Liver (tissue), 3 donors: Measurements from ENCODE around the gene ATP6V1C2.

Source experiments
- EGR1 ChIP-seq, 2 donors: IDR thresholded peaks; 2 replicates each; pipeline ENCODE4 v1.6.1; 2016 to 2018; ENCODE audit warnings: antibody characterized with exemption in 2 of 2, low read depth in 2 of 2
- GABPA ChIP-seq, 2 donors: IDR thresholded peaks in 1 of 2; conservative IDR thresholded peaks in 1 of 2; 2 replicates each; pipeline ENCODE4 v1.6.1; 2016; ENCODE audit warnings: antibody characterized with exemption in 2 of 2, mild to moderate bottlenecking in 1 of 2, moderate library complexity in 1 of 2
- HNF4G ChIP-seq: IDR thresholded peaks from 2 replicates; pipeline ENCODE4 v1.6.1; 2016; ENCODE audit warnings: antibody characterized with exemption
- JUND ChIP-seq, 2 donors: IDR thresholded peaks; 2 replicates each; pipeline ENCODE4 v1.6.1; 2016; ENCODE audit warnings: antibody characterized with exemption in 2 of 2
- RAD21 ChIP-seq, 2 donors: IDR thresholded peaks; 2 replicates each; pipeline ENCODE4 v1.6.1; 2016; ENCODE audit warnings: antibody characterized with exemption in 2 of 2, mild to moderate bottlenecking in 2 of 2
- SP1 ChIP-seq: IDR thresholded peaks from 2 replicates; pipeline ENCODE4 v1.6.1; 2018; ENCODE audit warnings: antibody characterized with exemption, mild to moderate bottlenecking
- TAF1 ChIP-seq: conservative IDR thresholded peaks from 2 replicates; pipeline ENCODE4 v1.6.1; 2016; ENCODE audit warnings: antibody characterized with exemption, mild to moderate bottlenecking
- TF ChIP-seq, protein P1 (sequence below): fragments of 150-350 bp; IDR thresholded peaks from 2 replicates; pipeline ENCODE4 v1.5.1; 2017; ENCODE audit warnings: improper control_type of control experiment, low read depth, low read length; ENCODE audit not compliant: missing input control
- TF ChIP-seq, protein P2 (sequence below): IDR thresholded peaks from 2 replicates; pipeline ENCODE4 v1.6.1; 2016; ENCODE audit warnings: antibody characterized with exemption
- TF ChIP-seq, protein P3 (sequence below): IDR thresholded peaks from 2 replicates; pipeline ENCODE4 v1.6.1; 2016; ENCODE audit warnings: antibody characterized with exemption
- TF ChIP-seq, protein P4 (sequence below): IDR thresholded peaks from 2 replicates; pipeline ENCODE4 v1.6.1; 2016; ENCODE audit warnings: antibody characterized with exemption, mild to moderate bottlenecking
- donor health status: healthy.
- donor health status: healthy.

DNA sequence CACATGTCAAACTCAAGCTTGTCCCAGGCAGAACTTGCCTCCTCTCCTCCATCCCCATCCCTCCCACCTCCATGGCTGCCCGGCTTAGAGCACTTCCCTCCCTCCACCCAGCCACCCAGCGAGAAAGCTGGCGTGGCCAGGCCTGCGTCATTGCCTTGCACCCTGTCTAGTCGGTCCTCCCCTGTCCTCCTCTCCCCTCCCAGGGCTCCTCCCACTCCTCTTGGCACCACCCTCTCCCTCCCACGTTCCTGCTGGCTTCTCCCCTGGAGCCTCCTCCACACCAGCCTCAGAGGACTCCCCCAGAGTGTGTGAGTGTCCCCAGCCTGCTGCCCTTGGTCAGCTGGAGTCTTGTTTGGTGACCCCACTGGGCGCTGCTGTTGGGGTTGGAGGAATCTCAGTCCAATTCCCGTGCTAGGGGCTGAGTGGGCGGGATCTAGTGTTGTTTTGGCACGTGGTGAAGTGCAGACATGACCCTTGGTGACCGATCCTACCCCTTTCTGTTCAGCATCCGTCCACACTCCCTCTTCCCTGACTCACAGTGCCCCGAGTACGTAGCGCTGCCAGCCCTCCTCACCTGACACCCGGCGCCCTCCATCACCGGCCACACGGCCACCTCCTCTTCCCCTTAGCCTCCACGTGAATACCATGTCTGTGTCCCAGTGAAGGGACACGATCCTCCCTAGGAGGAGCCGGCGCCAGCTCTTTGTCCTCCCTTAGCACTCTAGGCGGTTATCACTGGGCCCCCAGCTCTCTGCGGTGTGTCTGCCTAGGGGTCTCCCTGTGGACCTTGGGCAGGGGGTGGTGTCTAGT is 41.4 kb downstream of the ATP6V1C2 start:
- TF ChIP-seq, protein P1, sequence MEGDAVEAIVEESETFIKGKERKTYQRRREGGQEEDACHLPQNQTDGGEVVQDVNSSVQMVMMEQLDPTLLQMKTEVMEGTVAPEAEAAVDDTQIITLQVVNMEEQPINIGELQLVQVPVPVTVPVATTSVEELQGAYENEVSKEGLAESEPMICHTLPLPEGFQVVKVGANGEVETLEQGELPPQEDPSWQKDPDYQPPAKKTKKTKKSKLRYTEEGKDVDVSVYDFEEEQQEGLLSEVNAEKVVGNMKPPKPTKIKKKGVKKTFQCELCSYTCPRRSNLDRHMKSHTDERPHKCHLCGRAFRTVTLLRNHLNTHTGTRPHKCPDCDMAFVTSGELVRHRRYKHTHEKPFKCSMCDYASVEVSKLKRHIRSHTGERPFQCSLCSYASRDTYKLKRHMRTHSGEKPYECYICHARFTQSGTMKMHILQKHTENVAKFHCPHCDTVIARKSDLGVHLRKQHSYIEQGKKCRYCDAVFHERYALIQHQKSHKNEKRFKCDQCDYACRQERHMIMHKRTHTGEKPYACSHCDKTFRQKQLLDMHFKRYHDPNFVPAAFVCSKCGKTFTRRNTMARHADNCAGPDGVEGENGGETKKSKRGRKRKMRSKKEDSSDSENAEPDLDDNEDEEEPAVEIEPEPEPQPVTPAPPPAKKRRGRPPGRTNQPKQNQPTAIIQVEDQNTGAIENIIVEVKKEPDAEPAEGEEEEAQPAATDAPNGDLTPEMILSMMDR, result no peak
- TF ChIP-seq TAF1 (no peak), JUND (IDR thresholded peaks at IDR 0.05) (no peak), HNF4G (no peak), GABPA (IDR thresholded peaks at IDR 0.05 in 1 of 2, conservative IDR thresholded peaks at IDR 0.05 in 1 of 2) (no peak), RAD21 (IDR thresholded peaks at IDR 0.05) (no peak), EGR1 (IDR thresholded peaks at IDR 0.05; ENCODE audit: low read depth in 2 of 2) (no peak), SP1 (no peak)
- TF ChIP-seq, protein P2, sequence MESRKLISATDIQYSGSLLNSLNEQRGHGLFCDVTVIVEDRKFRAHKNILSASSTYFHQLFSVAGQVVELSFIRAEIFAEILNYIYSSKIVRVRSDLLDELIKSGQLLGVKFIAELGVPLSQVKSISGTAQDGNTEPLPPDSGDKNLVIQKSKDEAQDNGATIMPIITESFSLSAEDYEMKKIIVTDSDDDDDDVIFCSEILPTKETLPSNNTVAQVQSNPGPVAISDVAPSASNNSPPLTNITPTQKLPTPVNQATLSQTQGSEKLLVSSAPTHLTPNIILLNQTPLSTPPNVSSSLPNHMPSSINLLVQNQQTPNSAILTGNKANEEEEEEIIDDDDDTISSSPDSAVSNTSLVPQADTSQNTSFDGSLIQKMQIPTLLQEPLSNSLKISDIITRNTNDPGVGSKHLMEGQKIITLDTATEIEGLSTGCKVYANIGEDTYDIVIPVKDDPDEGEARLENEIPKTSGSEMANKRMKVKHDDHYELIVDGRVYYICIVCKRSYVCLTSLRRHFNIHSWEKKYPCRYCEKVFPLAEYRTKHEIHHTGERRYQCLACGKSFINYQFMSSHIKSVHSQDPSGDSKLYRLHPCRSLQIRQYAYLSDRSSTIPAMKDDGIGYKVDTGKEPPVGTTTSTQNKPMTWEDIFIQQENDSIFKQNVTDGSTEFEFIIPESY, result no peak
- TF ChIP-seq, protein P3, sequence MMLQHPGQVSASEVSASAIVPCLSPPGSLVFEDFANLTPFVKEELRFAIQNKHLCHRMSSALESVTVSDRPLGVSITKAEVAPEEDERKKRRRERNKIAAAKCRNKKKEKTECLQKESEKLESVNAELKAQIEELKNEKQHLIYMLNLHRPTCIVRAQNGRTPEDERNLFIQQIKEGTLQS, result no peak
- TF ChIP-seq, protein P4, sequence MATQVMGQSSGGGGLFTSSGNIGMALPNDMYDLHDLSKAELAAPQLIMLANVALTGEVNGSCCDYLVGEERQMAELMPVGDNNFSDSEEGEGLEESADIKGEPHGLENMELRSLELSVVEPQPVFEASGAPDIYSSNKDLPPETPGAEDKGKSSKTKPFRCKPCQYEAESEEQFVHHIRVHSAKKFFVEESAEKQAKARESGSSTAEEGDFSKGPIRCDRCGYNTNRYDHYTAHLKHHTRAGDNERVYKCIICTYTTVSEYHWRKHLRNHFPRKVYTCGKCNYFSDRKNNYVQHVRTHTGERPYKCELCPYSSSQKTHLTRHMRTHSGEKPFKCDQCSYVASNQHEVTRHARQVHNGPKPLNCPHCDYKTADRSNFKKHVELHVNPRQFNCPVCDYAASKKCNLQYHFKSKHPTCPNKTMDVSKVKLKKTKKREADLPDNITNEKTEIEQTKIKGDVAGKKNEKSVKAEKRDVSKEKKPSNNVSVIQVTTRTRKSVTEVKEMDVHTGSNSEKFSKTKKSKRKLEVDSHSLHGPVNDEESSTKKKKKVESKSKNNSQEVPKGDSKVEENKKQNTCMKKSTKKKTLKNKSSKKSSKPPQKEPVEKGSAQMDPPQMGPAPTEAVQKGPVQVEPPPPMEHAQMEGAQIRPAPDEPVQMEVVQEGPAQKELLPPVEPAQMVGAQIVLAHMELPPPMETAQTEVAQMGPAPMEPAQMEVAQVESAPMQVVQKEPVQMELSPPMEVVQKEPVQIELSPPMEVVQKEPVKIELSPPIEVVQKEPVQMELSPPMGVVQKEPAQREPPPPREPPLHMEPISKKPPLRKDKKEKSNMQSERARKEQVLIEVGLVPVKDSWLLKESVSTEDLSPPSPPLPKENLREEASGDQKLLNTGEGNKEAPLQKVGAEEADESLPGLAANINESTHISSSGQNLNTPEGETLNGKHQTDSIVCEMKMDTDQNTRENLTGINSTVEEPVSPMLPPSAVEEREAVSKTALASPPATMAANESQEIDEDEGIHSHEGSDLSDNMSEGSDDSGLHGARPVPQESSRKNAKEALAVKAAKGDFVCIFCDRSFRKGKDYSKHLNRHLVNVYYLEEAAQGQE, result no peak
